Measurements from ENCODE around the gene MLLT1. TPM values are rescaled to one million over a fixed set of nuclear protein-coding genes. Genes with fewer than 3 reads are reported as not detected.

Gene MLLT1
- total RNA-seq, 4 donors from 2014 or later, result 5.9 to 103 (median 13.3) TPM

GRCh38 chr19:6219147-6219525 is 60.6 kb downstream of the MLLT1 start:
- intact Hi-C loops (cut with DNase I; ENCODE audit: low total_unique reads), result loop anchor here (5.0 kb wide), 1 partner anchor 172 kb away; no protein-coding TSS in a partner anchor
- Histone ChIP-seq H3K4me3 (no peak overlapping the region), H3K27me3 (no peaks in the 10 kb centered on the region), H3K27ac (peak overlapping the region; percentile 68 to 70), H3K36me3 (no peaks in the 10 kb centered on the region), H3K9me3 (no peaks in the 10 kb centered on the region), H3K4me1 (peaks cover 0 to 21% of the 10 kb centered on the region in 2 donors)
- TF ChIP-seq POLR2A (IDR thresholded peaks at IDR 0.05), result no peak
- TF ChIP-seq, protein P1, sequence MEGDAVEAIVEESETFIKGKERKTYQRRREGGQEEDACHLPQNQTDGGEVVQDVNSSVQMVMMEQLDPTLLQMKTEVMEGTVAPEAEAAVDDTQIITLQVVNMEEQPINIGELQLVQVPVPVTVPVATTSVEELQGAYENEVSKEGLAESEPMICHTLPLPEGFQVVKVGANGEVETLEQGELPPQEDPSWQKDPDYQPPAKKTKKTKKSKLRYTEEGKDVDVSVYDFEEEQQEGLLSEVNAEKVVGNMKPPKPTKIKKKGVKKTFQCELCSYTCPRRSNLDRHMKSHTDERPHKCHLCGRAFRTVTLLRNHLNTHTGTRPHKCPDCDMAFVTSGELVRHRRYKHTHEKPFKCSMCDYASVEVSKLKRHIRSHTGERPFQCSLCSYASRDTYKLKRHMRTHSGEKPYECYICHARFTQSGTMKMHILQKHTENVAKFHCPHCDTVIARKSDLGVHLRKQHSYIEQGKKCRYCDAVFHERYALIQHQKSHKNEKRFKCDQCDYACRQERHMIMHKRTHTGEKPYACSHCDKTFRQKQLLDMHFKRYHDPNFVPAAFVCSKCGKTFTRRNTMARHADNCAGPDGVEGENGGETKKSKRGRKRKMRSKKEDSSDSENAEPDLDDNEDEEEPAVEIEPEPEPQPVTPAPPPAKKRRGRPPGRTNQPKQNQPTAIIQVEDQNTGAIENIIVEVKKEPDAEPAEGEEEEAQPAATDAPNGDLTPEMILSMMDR (IDR thresholded peaks at IDR 0.05), result no peak
- DNase-seq, result peak in 1 of 2 donors; percentile 21

DNA sequence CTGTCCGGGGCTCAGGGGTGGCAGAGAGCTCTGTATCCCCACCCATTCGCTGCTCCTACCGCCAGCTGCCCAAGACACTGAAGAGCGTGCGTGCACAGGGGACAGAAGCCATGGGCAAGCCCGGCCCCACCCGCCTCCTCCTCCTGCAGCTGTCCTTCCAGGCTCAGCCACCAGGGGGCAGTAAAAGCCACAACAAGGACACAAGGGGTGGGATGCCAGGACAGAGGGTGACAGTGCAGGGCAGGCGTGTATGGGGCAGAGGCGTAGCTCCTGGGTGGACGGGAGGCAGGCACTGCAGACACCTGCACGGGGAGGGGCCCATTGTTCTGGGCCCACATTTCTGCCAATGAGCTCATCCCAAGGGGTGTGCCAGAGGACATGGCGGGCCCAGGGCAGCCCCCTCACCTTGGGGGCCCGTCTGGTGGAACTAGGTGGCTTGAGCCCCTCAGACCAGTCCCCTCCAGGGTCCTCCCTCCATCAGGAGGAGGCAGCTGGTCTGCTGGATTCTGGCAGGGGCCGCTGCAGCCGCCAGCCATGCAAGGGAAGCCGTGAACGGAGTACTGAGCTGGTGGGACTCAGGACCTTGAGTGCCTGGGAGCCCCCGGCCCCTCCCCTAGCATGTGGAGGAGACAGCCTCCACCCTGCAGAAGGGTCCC is 61.2 kb downstream of the MLLT1 start:
- H3K27ac ChIP-seq, result peak overlapping the region; percentile 68 to 70
- peak; percentile 21 to 33 for TF ChIP-seq POLR2A (IDR thresholded peaks at IDR 0.05)
- TF ChIP-seq, protein P1 (IDR thresholded peaks at IDR 0.05), result peak; percentile 97 to 99 (median 98)
- H3K9me3 ChIP-seq, result no peaks in the 10 kb centered on the region
- peak; percentile 90 to 92 for DNase-seq
- intact Hi-C loops (cut with DNase I; ENCODE audit: low total_unique reads), result loop anchor here (5.0 kb wide), 1 partner anchor 171 kb away; no protein-coding TSS in a partner anchor
- no peaks in the 10 kb centered on the region for H3K27me3 ChIP-seq
- no peaks in the 10 kb centered on the region for H3K36me3 ChIP-seq
- peaks cover 0 to 21% of the 10 kb centered on the region in 2 donors for H3K4me1 ChIP-seq
- no peak overlapping the region for H3K4me3 ChIP-seq

GRCh38 chr19:6217752-6218334 is 61.9 kb downstream of the MLLT1 start:
- H3K4me1 ChIP-seq, result peaks cover 0 to 21% of the 10 kb centered on the region in 2 donors
- DNase-seq, result no peak
- peak overlapping the region; percentile 68 to 70 for H3K27ac ChIP-seq

GRCh38 chr19:6216996-6217751 is 62.6 kb downstream of the MLLT1 start:
- no peak overlapping the region for H3K4me3 ChIP-seq
- intact Hi-C loops (cut with DNase I; ENCODE audit: low total_unique reads), result loop anchor here (5.0 kb wide), 1 partner anchor 170 kb away; no protein-coding TSS in a partner anchor
- TF ChIP-seq, protein P1 (IDR thresholded peaks at IDR 0.05), result no peak
- no peak for TF ChIP-seq POLR2A (IDR thresholded peaks at IDR 0.05)
- DNase-seq, result peak; percentile 59 to 73
- peak overlapping the region; percentile 68 to 70 for H3K27ac ChIP-seq
- no peaks in the 10 kb centered on the region for H3K36me3 ChIP-seq
- H3K4me1 ChIP-seq, result peaks cover 0 to 21% of the 10 kb centered on the region in 2 donors
- H3K27me3 ChIP-seq, result no peaks in the 10 kb centered on the region
- no peaks in the 10 kb centered on the region for H3K9me3 ChIP-seq

More at GRCh38 chr19:6217752-6218334, 61.9 kb downstream of the MLLT1 start:
- Histone ChIP-seq H3K4me3 (no peak overlapping the region), H3K9me3 (no peaks in the 10 kb centered on the region), H3K36me3 (no peaks in the 10 kb centered on the region), H3K27me3 (no peaks in the 10 kb centered on the region)
- TF ChIP-seq, protein P1 (IDR thresholded peaks at IDR 0.05), result no peak
- no peak for TF ChIP-seq POLR2A (IDR thresholded peaks at IDR 0.05)
- intact Hi-C loops (cut with DNase I; ENCODE audit: low total_unique reads), result loop anchor here (5.0 kb wide), 1 partner anchor 171 kb away; no protein-coding TSS in a partner anchor

Measured in uterus (tissue), 4 donors.